H9 (cell line): ENCODE measurements around the gene ALDH1A1. TPM values are rescaled to one million over a fixed set of nuclear protein-coding genes. Genes with fewer than 3 reads are reported as not detected.

Source experiments
- DNase-seq: peaks from one replicate; pipeline ENCODE4 v3.0.0-alpha.2; 2017
- H2AFZ ChIP-seq: one replicate; pipeline ENCODE4 v1.6.1; 2013; ENCODE audit warnings: mild to moderate bottlenecking, low read length, control low read depth, moderate library complexity
- H2AK5ac ChIP-seq: 2 replicates; pipeline ENCODE4 v1.6.1; 2013; ENCODE audit warnings: low read length, control low read depth, mixed read lengths; ENCODE audit not compliant: insufficient read length
- H2BK120ac ChIP-seq: one replicate; pipeline ENCODE4 v1.6.1; 2013; ENCODE audit warnings: low read depth, mild to moderate bottlenecking, low read length, control low read depth, inconsistent platforms; ENCODE audit not compliant: poor library complexity, severe bottlenecking
- H2BK12ac ChIP-seq: 2 replicates; pipeline ENCODE4 v1.6.1; 2013; ENCODE audit warnings: low read length, control low read depth, mixed read lengths, low read depth; ENCODE audit not compliant: insufficient read length
- H2BK15ac ChIP-seq: 2 replicates; pipeline ENCODE4 v1.6.1; 2013; ENCODE audit warnings: low read depth, low read length, control low read depth
- H2BK20ac ChIP-seq: one replicate; pipeline ENCODE4 v1.6.1; 2013; ENCODE audit warnings: low read depth, mild to moderate bottlenecking, low read length, control low read depth, inconsistent platforms; ENCODE audit not compliant: poor library complexity, severe bottlenecking
- H2BK5ac ChIP-seq: 2 replicates; pipeline ENCODE4 v1.6.1; 2013; ENCODE audit warnings: low read length, control low read depth, mixed read lengths; ENCODE audit not compliant: insufficient read length
- H3K14ac ChIP-seq: 2 replicates; pipeline ENCODE4 v1.6.1; 2013; ENCODE audit warnings: low read length, control low read depth; ENCODE audit not compliant: insufficient read depth
- H3K18ac ChIP-seq: 2 replicates; pipeline ENCODE4 v1.6.1; 2013; ENCODE audit warnings: low read depth, mild to moderate bottlenecking, mixed read lengths, low read length, control low read depth; ENCODE audit not compliant: insufficient read length
- H3K23ac ChIP-seq: 2 replicates; pipeline ENCODE4 v1.6.1; 2013; ENCODE audit warnings: low read length, control low read depth, mixed read lengths, low read depth; ENCODE audit not compliant: insufficient read length
- H3K23me2 ChIP-seq: 2 replicates; pipeline ENCODE4 v1.6.1; 2013; ENCODE audit warnings: low read depth, mild to moderate bottlenecking, mixed read lengths, low read length, control low read depth; ENCODE audit not compliant: insufficient read length, poor library complexity, severe bottlenecking
- H3K27ac ChIP-seq: 2 replicates; pipeline ENCODE4 v1.5.1; 2013; ENCODE audit warnings: low read length, control low read depth, mixed read lengths, low read depth; ENCODE audit not compliant: insufficient read length
- H3K27me3 ChIP-seq: 2 replicates; pipeline ENCODE4 v1.6.1; 2013; ENCODE audit warnings: low read length, control low read depth, inconsistent platforms; ENCODE audit not compliant: insufficient read depth
- H3K4ac ChIP-seq: 2 replicates; pipeline ENCODE4 v1.6.1; 2013; ENCODE audit warnings: low read depth, mild to moderate bottlenecking, control low read depth, inconsistent platforms, low read length, moderate library complexity
- H3K4me1 ChIP-seq: 2 replicates; pipeline ENCODE4 v1.6.1; 2013; ENCODE audit warnings: low read length, control low read depth, inconsistent platforms; ENCODE audit not compliant: insufficient read depth
- H3K4me2 ChIP-seq: 2 replicates; pipeline ENCODE4 v1.6.1; 2013; ENCODE audit warnings: low read length, control low read depth, mixed read lengths; ENCODE audit not compliant: insufficient read length, insufficient read depth
- H3K56ac ChIP-seq: 2 replicates; pipeline ENCODE4 v1.6.1; 2013; ENCODE audit warnings: low read depth, mild to moderate bottlenecking, mixed read lengths, low read length, control low read depth; ENCODE audit not compliant: insufficient read length
- H3K79me1 ChIP-seq: 2 replicates; pipeline ENCODE4 v1.6.1; 2013; ENCODE audit warnings: low read depth, mild to moderate bottlenecking, moderate library complexity, low read length, control low read depth, inconsistent platforms; ENCODE audit not compliant: insufficient read depth, poor library complexity, severe bottlenecking
- H3K79me2 ChIP-seq: 2 replicates; pipeline ENCODE4 v1.6.1; 2013; ENCODE audit warnings: low read length, control low read depth, inconsistent platforms; ENCODE audit not compliant: insufficient read depth
- H3K9ac ChIP-seq: 2 replicates; pipeline ENCODE4 v1.6.1; 2013; ENCODE audit warnings: low read length, control low read depth, mixed read lengths; ENCODE audit not compliant: insufficient read length; ENCODE audit errors: extremely low read depth
- H3K9me3 ChIP-seq: one replicate; pipeline ENCODE4 v1.6.1; 2013; ENCODE audit warnings: low read depth, low read length, inconsistent platforms; ENCODE audit not compliant: control insufficient read depth
- H3T11ph ChIP-seq: one replicate; pipeline ENCODE4 v1.6.1; 2013; ENCODE audit warnings: mild to moderate bottlenecking, low read length, control low read depth, inconsistent platforms
- H4K20me1 ChIP-seq: one replicate; pipeline ENCODE4 v1.6.1; 2013; ENCODE audit not compliant: control insufficient read depth, insufficient read length, insufficient read depth
- H4K5ac ChIP-seq: 2 replicates; pipeline ENCODE4 v1.6.1; 2013; ENCODE audit warnings: low read depth, mild to moderate bottlenecking, mixed read lengths, low read length, control low read depth; ENCODE audit not compliant: insufficient read length
- H4K8ac ChIP-seq: replicated peaks from 2 replicates; pipeline ENCODE4 v1.6.1; 2013; ENCODE audit warnings: low read length, control low read depth, mixed read lengths, low read depth; ENCODE audit not compliant: insufficient read length
- H4K91ac ChIP-seq: 2 replicates; pipeline ENCODE4 v1.6.1; 2013; ENCODE audit warnings: low read depth, mild to moderate bottlenecking, moderate library complexity, mixed read lengths, low read length, control low read depth; ENCODE audit not compliant: insufficient read length
- H3K27ac Mint-ChIP-seq, 3 experiments: 2 replicates in 2 of 3; 3 replicates in 1 of 3; pipeline ENCODE4 v1.8.0; 2020 to 2021; ENCODE audit warnings: mixed read lengths in 3 of 3, mild to moderate bottlenecking in 1 of 3, moderate library complexity in 1 of 3
- H3K27me3 Mint-ChIP-seq: 2 replicates; pipeline ENCODE4 v1.8.0; 2021; ENCODE audit warnings: low read depth, mild to moderate bottlenecking, moderate library complexity, mixed read lengths
- H3K36me3 Mint-ChIP-seq, 3 experiments: 2 replicates in 2 of 3; 3 replicates in 1 of 3; pipeline ENCODE4 v1.8.0; 2020 to 2021; ENCODE audit warnings: low read depth in 3 of 3, mixed read lengths in 3 of 3; ENCODE audit not compliant: insufficient read depth in 1 of 3
- H3K4me1 Mint-ChIP-seq, 2 experiments: 2 replicates each; pipeline ENCODE4 v1.8.0; 2020; ENCODE audit warnings: mixed read lengths in 2 of 2
- H3K4me3 Mint-ChIP-seq, 2 experiments: 2 replicates in 1 of 2; 3 replicates in 1 of 2; pipeline ENCODE4 v1.8.0; 2020 to 2021; ENCODE audit warnings: mild to moderate bottlenecking in 2 of 2, mixed read lengths in 2 of 2, moderate library complexity in 1 of 2
- H3K9me3 Mint-ChIP-seq, 2 experiments: 2 replicates in 1 of 2; 3 replicates in 1 of 2; pipeline ENCODE4 v1.8.0; 2020; ENCODE audit warnings: mild to moderate bottlenecking in 2 of 2, mixed read lengths in 2 of 2, moderate library complexity in 1 of 2
- WGBS: extraction: QIAGEN DNeasy Blood & Tissue Kit; methylation state at CpG from one replicate; pipeline ENCODE4 v1.1.7; 2013; ENCODE audit warnings: missing lambda C conversion rate, low lambda C conversion rate, mixed read lengths; ENCODE audit not compliant: insufficient read length; ENCODE audit errors: extremely low coverage; 5-methylcytosine and 5-hydroxymethylcytosine counted together
- total RNA-seq: library from RNA; stranded (reverse); gene quantifications from 2 replicates; pipeline ENCODE4 v1.2.1, GENCODE V29; 2021
- TF ChIP-seq, protein P1 (sequence below): fragments of 200-600 bp; sonication (generic); conservative IDR thresholded peaks from 3 replicates; pipeline ENCODE4 v1.8.0; 2021; ENCODE audit warnings: antibody characterized with exemption, mild to moderate bottlenecking

ALDH1A1 gene
- total RNA-seq, 1 experiment from 2014 or later: 1.1 TPM

DNA sequence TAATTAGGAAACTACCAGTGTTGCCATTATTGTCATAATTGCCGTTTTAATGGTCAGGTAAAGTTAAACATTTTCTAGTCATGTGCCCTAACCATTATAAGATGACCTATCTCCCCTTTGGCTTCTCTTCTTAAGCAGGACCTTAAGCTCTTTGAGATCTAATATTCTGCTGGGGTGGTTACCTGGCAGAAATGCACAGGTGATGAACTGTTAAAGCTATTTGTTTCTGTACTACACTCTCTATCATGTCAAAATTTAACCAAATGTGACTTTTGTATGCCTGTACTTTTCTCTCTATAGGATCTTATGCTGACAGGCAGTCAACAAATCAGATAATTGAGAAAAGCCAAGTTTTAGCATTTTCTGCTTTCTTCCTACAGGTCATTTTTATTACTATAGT, 23.3 kb downstream of the ALDH1A1 start:
- TF ChIP-seq, protein P1, sequence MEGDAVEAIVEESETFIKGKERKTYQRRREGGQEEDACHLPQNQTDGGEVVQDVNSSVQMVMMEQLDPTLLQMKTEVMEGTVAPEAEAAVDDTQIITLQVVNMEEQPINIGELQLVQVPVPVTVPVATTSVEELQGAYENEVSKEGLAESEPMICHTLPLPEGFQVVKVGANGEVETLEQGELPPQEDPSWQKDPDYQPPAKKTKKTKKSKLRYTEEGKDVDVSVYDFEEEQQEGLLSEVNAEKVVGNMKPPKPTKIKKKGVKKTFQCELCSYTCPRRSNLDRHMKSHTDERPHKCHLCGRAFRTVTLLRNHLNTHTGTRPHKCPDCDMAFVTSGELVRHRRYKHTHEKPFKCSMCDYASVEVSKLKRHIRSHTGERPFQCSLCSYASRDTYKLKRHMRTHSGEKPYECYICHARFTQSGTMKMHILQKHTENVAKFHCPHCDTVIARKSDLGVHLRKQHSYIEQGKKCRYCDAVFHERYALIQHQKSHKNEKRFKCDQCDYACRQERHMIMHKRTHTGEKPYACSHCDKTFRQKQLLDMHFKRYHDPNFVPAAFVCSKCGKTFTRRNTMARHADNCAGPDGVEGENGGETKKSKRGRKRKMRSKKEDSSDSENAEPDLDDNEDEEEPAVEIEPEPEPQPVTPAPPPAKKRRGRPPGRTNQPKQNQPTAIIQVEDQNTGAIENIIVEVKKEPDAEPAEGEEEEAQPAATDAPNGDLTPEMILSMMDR: no peak
- Histone ChIP-seq H3K23me2 (no peaks in the 10 kb centered on the region), H3K14ac (no peak overlapping the region), H4K91ac (no peak overlapping the region), H2BK5ac (no peak overlapping the region), H4K8ac (no peak overlapping the region), H3K79me2 (no peaks in the 10 kb centered on the region), H2BK12ac (no peak overlapping the region), H3K27ac (no peak overlapping the region), H2BK15ac (no peak overlapping the region), H2AK5ac (no peak overlapping the region), H4K5ac (no peak overlapping the region), H3K4me1 (no peaks in the 10 kb centered on the region), H2BK20ac (no peak overlapping the region), H3K56ac (no peak overlapping the region), H2AFZ (no peak overlapping the region), H3K27me3 (no peaks in the 10 kb centered on the region), H3K9ac (no peak overlapping the region), H3K9me3 (no peaks in the 10 kb centered on the region), H3K4ac (no peak overlapping the region), H2BK120ac (no peak overlapping the region), H4K20me1 (no peaks in the 10 kb centered on the region), H3K23ac (no peak overlapping the region), H3T11ph (no peak overlapping the region), H3K18ac (no peak overlapping the region), H3K4me2 (no peak overlapping the region), H3K79me1 (no peaks in the 10 kb centered on the region)
- no peaks in the 10 kb centered on the region for H3K27me3 Mint-ChIP-seq
- no peaks in the 10 kb centered on the region for H3K9me3 Mint-ChIP-seq
- H3K36me3 Mint-ChIP-seq: no peaks in the 10 kb centered on the region
- H3K4me3 Mint-ChIP-seq: no peak overlapping the region
- no peak overlapping the region for H3K27ac Mint-ChIP-seq
- WGBS: no CpG with 5 or more reads among the region's 1 CpG
- H3K4me1 Mint-ChIP-seq: peaks cover 0 to 10% of the 10 kb centered on the region in 2 experiments; a peak in 1 of 4 replicates
- no peak for DNase-seq
